Activated T-helper 1 cell treated with anti-CD3 and anti-CD28 coated beads, Interleukin-12 subunit alpha, Interleukin-12 subunit beta, Interleukin-2, Interleukin-4 antibody, amounts not matched to agents 30 ng/mL and 10 ng/mL and 1 ng/mL, durations not matched to agents 14 hours and 24 hours and 36 hours (primary cell): Measurements from ENCODE around the gene NEK3. TPM values are rescaled to one million over a fixed set of nuclear protein-coding genes. Genes with fewer than 3 reads are reported as not detected.
"Not testable (repeated sequence)": the region's sequence is repeated elsewhere in the genome, so short reads cannot be mapped to it uniquely, and the experiment has no call there.

Source experiments
- DNase-seq: peaks from one replicate; pipeline ENCODE4 v3.0.0; 2021; ENCODE audit warnings: low spot score
- H3K27ac Mint-ChIP-seq: one replicate; pipeline ENCODE4 v1.8.0; 2021; ENCODE audit warnings: mild to moderate bottlenecking, mixed read lengths
- H3K27me3 Mint-ChIP-seq: one replicate; pipeline ENCODE4 v1.8.0; 2022; ENCODE audit warnings: mild to moderate bottlenecking, moderate library complexity, mixed read lengths; ENCODE audit not compliant: insufficient read depth
- H3K36me3 Mint-ChIP-seq: one replicate; pipeline ENCODE4 v1.8.0; 2021; ENCODE audit warnings: low read depth, mixed read lengths
- H3K4me1 Mint-ChIP-seq: one replicate; pipeline ENCODE4 v1.8.0; 2021; ENCODE audit warnings: low read depth, mixed read lengths
- H3K4me3 Mint-ChIP-seq: one replicate; pipeline ENCODE4 v1.8.0; 2021; ENCODE audit warnings: mild to moderate bottlenecking, moderate library complexity, mixed read lengths
- H3K9me3 Mint-ChIP-seq: one replicate; pipeline ENCODE4 v1.8.0; 2021; ENCODE audit warnings: mixed read lengths
- intact Hi-C: fragments of 100-400 bp; cut with micrococcal nuclease; formaldehyde crosslinking; loops from one replicate; pipeline ENCODE4 v1.15.1; 2024
- total RNA-seq: library from RNA; stranded (reverse); gene quantifications from 2 replicates; pipeline ENCODE4 v1.2.3, GENCODE V29; 2022

The NEK3 gene
- total RNA-seq, 1 donor from 2014 or later, result 12.0 TPM

DNA sequence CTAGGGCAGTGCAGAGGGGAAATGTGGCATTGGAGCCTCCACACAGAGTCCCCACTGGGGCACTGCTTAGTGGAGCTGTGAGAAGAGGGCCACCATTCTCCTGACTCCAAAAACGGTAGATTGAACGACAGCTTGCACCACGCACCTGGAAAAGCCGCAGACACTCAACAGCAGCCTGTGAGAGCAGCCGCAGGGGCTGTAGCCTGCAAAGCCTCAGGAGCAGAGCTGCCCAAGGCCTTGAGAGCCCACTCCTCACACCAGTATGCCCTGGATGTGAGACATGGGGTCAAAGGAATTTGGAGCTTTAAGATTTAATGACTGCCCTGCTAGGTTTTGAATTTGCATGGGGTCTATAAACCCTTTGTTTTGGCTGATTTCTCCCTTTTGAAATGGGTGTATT, 62.2 kb downstream of the NEK3 start:
- DNase-seq, result no peak
- no peaks in the 10 kb centered on the region for H3K4me1 Mint-ChIP-seq
- H3K36me3 Mint-ChIP-seq, result no peaks in the 10 kb centered on the region

DNA sequence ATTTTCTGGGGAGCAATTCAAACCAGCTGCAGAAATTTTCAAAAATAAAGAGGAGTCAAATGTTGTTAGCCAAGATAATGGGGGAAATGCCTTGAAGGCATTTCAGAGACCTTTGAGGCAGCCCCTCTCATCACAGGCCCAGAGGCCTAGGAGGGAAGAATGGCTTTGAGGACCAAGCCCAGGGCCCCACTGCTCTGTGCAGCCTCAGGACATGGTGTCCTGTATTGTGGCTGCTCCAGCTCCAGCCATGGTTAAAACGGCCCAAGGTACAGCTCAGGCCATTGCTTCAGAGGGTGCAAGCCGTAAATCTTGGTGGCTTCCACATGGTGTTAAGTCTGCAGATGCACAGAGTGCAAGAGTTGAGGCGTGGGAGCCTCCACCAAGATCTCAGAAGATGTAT, 62.6 kb downstream of the NEK3 start:
- intact Hi-C loops, result no loop called here
- Mint-ChIP-seq H3K27ac (no peak overlapping the region), H3K27me3 (peaks cover 3% of the 10 kb centered on the region), H3K36me3 (no peaks in the 10 kb centered on the region), H3K4me3 (no peak overlapping the region), H3K4me1 (no peaks in the 10 kb centered on the region), H3K9me3 (no peaks in the 10 kb centered on the region)
- DNase-seq, result no peak

More for the DNA sequence above, 62.2 kb downstream of the NEK3 start:
- intact Hi-C loops, result no loop called here
- H3K4me3 Mint-ChIP-seq, result no peak overlapping the region
- H3K27ac Mint-ChIP-seq, result no peak overlapping the region
- peaks cover 3% of the 10 kb centered on the region for H3K27me3 Mint-ChIP-seq
- H3K9me3 Mint-ChIP-seq, result no peaks in the 10 kb centered on the region

DNA sequence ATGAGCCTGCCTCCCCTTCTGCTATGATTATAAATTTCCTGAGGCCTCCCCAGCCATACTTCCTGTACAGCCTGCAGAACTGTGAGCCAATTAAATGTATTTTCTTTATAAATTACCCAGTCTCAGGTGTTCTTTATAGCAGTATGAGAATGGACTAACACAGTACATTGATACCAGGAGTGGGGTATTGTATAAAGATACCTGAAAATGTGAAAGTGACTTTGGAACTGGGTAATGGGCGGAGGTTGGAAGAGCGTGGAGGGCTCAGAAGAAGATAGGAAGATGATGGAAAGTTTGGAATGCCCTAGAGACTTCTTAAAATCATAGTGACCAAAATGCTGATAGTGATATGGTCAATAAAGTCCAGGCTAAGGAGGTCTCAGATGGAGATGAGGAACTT, 63.3 kb downstream of the NEK3 start:
- Mint-ChIP-seq H3K4me1 (no peaks in the 10 kb centered on the region), H3K9me3 (no peaks in the 10 kb centered on the region), H3K27me3 (peaks cover 6% of the 10 kb centered on the region), H3K36me3 (no peaks in the 10 kb centered on the region), H3K4me3 (no peak overlapping the region), H3K27ac (no peak overlapping the region)
- DNase-seq, result no peak
- intact Hi-C loops, result no loop called here

DNA sequence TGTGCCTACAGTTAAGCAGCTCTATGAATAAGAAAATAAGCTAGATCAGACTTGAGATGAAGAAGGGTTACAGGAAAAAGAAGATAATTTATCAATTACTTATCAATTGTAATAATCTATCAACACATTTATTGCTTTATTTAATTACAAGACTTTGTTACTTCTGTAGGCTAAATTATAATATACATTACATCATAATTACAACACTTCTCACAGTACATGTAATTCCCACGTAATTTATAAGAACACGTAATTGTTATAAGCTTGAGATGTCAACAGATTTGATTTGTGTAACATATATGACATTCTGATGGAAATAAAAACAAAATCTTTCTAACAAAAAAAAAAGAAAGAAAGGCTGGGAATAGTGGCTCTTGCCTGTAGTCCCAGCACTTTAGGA, 67.3 kb downstream of the NEK3 start:
- Mint-ChIP-seq H3K4me1 (no peaks in the 10 kb centered on the region), H3K27ac (no peak overlapping the region)

DNA sequence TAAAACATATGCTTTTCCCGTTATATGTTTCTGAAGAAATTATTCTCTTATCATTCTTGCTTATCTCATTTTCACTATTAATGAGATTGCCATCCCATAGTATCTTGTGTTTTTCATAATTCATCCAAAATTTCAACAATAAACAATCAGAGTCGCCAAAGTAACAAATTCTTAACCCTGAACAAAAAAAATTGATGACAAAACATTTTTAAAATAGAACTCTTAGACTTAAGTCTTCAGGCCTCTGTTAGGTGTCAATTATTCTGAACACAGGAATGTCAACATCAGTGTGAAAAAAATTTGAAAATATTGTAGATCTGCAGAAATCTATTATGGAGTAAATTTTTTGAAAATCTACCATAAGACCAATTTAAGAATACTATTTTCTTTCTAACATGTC, 67.9 kb downstream of the NEK3 start:
- Mint-ChIP-seq H3K9me3 (no peaks in the 10 kb centered on the region), H3K27me3 (peaks cover 5% of the 10 kb centered on the region), H3K36me3 (no peaks in the 10 kb centered on the region), H3K4me3 (no peak overlapping the region), H3K4me1 (no peaks in the 10 kb centered on the region), H3K27ac (no peak overlapping the region)
- DNase-seq, result no peak
- intact Hi-C loops, result no loop called here

More for the DNA sequence above, 67.3 kb downstream of the NEK3 start:
- Mint-ChIP-seq H3K36me3 (no peaks in the 10 kb centered on the region), H3K4me3 (no peak overlapping the region), H3K27me3 (peaks cover 5% of the 10 kb centered on the region), H3K9me3 (no peaks in the 10 kb centered on the region)
- DNase-seq, result no peak
- intact Hi-C loops, result no loop called here

DNA sequence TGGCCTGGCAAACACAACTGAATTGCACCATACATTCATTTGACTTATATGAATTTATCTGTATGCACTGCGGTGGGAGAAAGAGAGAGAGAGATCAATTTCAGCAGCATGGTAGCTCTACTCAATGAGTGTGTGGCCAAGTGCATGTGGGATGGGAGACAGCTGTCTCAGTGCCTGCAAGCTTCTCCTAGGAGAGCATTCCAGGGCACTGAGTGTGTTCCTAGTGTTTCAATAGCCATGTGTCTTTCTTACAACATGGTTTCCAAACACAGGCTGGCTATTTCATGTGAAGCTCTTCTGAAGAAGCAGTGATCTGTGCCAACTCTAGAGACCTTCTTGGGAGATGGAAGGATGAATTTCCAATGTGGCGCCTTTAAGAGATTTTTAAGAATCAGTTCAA, 74.0 kb downstream of the NEK3 start:
- Mint-ChIP-seq H3K9me3 (no peaks in the 10 kb centered on the region), H3K27ac (no peak overlapping the region), H3K27me3 (no peaks in the 10 kb centered on the region), H3K36me3 (no peaks in the 10 kb centered on the region), H3K4me1 (no peaks in the 10 kb centered on the region), H3K4me3 (no peak overlapping the region)
- DNase-seq, result no peak
- intact Hi-C loops, result no loop called here

DNA sequence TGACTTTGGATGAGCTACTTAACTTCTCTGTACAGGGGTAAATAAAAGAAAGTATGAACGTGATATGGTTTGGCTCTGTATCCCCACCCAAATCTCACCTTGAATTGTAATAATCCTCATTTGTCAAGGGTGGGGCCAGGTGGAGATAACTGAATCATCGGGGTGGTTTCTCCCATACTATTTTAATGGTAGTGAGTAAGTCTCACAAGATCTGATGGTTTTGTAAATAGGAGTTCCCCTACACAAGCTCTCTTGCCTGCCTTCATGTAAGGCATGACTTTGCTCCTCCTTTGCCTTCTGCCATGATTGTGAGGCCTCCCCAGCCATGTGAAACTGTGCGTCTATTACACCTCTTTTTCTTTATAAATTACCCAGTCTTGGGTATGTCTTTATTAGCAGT, 74.4 kb downstream of the NEK3 start:
- H3K4me1 Mint-ChIP-seq, H3K27me3 Mint-ChIP-seq, H3K4me3 Mint-ChIP-seq, DNase-seq, H3K36me3 Mint-ChIP-seq, H3K27ac Mint-ChIP-seq, H3K9me3 Mint-ChIP-seq, intact Hi-C loops: not testable (repeated sequence)

Other genes with a start within 250 kb of the NEK3 start
- 0.98 and 1.1 TPM in 2 replicates for gene ATP7B, start 148.1 kb downstream of the NEK3 start, total RNA-seq
- 24.7 and 28.6 TPM in 2 replicates for gene ALG11, start 147.2 kb downstream of the NEK3 start, total RNA-seq
- gene UTP14C, start 134.9 kb downstream of the NEK3 start, total RNA-seq, result 12.5 and 14.0 TPM in 2 replicates
- gene NEK5, start 30.5 kb downstream of the NEK3 start, total RNA-seq, result not detected in 2 replicates
- 0.07 and 0.21 TPM in 2 replicates for gene THSD1, start 246.6 kb upstream of the NEK3 start, total RNA-seq